Measurements from ENCODE around the gene ABCB11. TPM values are rescaled to one million over a fixed set of nuclear protein-coding genes. Genes with fewer than 3 reads are reported as not detected.
A peak's percentile ranks its signal among the peaks of the same experiment; 100 is the strongest.

Gene ABCB11
- total and polyA plus RNA-seq, 9 of the 15 experiments (the other 6 are each of a cell fraction or from before 2014, with no cell fraction given), result 0.04 to 0.51 (median 0.10) TPM; not detected in 1

GRCh38 chr2:168935810-168936581, 95.1 kb downstream of the ABCB11 start (continued):
- no peak for TF ChIP-seq ELF2 (CRISPR knock-in tag; IDR thresholded peaks at IDR 0.05)
- TF ChIP-seq PTTG1 (tag; IDR thresholded peaks at IDR 0.05; ENCODE audit: low read depth), result peak; percentile 54; the same call in 1 of the 2 replicates
- TF ChIP-seq DMBX1 (CRISPR knock-in tag; IDR thresholded peaks at IDR 0.05; ENCODE audit: borderline replicate concordance), result peak; percentile 92
- no peak for TF ChIP-seq ASH1L (IDR thresholded peaks at IDR 0.05; ENCODE audit: borderline replicate concordance, low read depth, partially characterized antibody)
- no peak for TF ChIP-seq KLF10 (CRISPR knock-in tag; IDR thresholded peaks at IDR 0.05)
- peak; percentile 11 for TF ChIP-seq U2AF1 (optimal IDR thresholded peaks at IDR 0.05; ENCODE audit: low read depth, low read length)
- TF ChIP-seq NR4A1 (CRISPR knock-in tag; IDR thresholded peaks at IDR 0.05), result peak; percentile 7; the same call in 1 of the 2 replicates
- TF ChIP-seq NR4A1 (tag; IDR thresholded peaks at IDR 0.05), result peak; percentile 96
- TF ChIP-seq ZSCAN29 (IDR thresholded peaks at IDR 0.05), result no peak
- TF ChIP-seq ZNF561 (CRISPR knock-in tag; conservative IDR thresholded peaks at IDR 0.05), result no peak
- peak; percentile 99 for TF ChIP-seq TCF3 (CRISPR knock-in tag; IDR thresholded peaks at IDR 0.05)
- TF ChIP-seq ZBTB9 (CRISPR knock-in tag; IDR thresholded peaks at IDR 0.05), result peak; percentile 87; the same call in 1 of the 2 replicates
- TF ChIP-seq ZNF347 (CRISPR knock-in tag; IDR thresholded peaks at IDR 0.05; ENCODE audit: low read depth), result no peak
- peak; percentile 94 for TF ChIP-seq ZC3H11A (IDR thresholded peaks at IDR 0.05; ENCODE audit: low read depth, low read length)
- peak; percentile 73; the same call in 1 of the 2 replicates for TF ChIP-seq CBX5 (IDR thresholded peaks at IDR 0.05; ENCODE audit: borderline replicate concordance, low read depth)
- TF ChIP-seq KLF16 (IDR thresholded peaks at IDR 0.05), result peak; percentile 100
- no peak for TF ChIP-seq ZFX (CRISPR knock-in tag; IDR thresholded peaks at IDR 0.05)
- peak; percentile 97; the same call in 1 of the 2 replicates for TF ChIP-seq EZH2 (IDR thresholded peaks at IDR 0.05; ENCODE audit: borderline replicate concordance, low read depth, low read length)
- TF ChIP-seq CEBPG (CRISPR knock-in tag; IDR thresholded peaks at IDR 0.05), result peak; percentile 82; the same call in 1 of the 2 replicates
- TF ChIP-seq CEBPG (tag; conservative IDR thresholded peaks at IDR 0.05 in 1 of 2, IDR thresholded peaks at IDR 0.05 in 1 of 2), result peak; percentile 54 to 81; a peak in 3 of 4 replicates
- TF ChIP-seq, protein P1, sequence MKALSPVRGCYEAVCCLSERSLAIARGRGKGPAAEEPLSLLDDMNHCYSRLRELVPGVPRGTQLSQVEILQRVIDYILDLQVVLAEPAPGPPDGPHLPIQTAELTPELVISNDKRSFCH (CRISPR knock-in tag; IDR thresholded peaks at IDR 0.05), result no peak
- TF ChIP-seq, protein P1 (tag; IDR thresholded peaks at IDR 0.05), result peak; percentile 88
- peak; percentile 95 for TF ChIP-seq ZNF764 (CRISPR knock-in tag; IDR thresholded peaks at IDR 0.05; ENCODE audit: low read depth)
- TF ChIP-seq CREBBP (IDR thresholded peaks at IDR 0.05; ENCODE audit: low read depth, low read length), result no peak
- TF ChIP-seq ZNF143 (CRISPR knock-in tag; IDR thresholded peaks at IDR 0.05), result no peak
- peak; percentile 91 for TF ChIP-seq MBD2 (IDR thresholded peaks at IDR 0.05; ENCODE audit: borderline replicate concordance, low read depth)
- peak; percentile 99 for TF ChIP-seq CHAMP1 (IDR thresholded peaks at IDR 0.05)
